Inferior parietal cortex (tissue), 1 donor: ENCODE measurements around the gene IL17RA.

Experiments
- DNase-seq: peaks from one replicate; pipeline ENCODE4 v3.0.0-alpha.2; 2016; ENCODE audit errors: extremely low spot score

IL17RA gene

GRCh38 chr22:17157714-17158113 is 72.9 kb downstream of the IL17RA start:
- DNase-seq, result no peak

GRCh38 chr22:17158176-17158567 is 73.4 kb downstream of the IL17RA start:
- DNase-seq, result no peak

- DNase-seq, result peak; percentile 89
Observed at GRCh38 chr22:17158568-17159503, 74.0 kb downstream of the IL17RA start, which contains the start of gene HDHD5. TSS of gene HDHD5 (minus strand) at chr22:17159277. CDS start at chr22:17159251, 26 bp downstream.

GRCh38 chr22:17159504-17159951 is 74.7 kb downstream of the IL17RA start:
- DNase-seq, result peak; percentile 70

GRCh38 chr22:17161991-17162390 is 77.2 kb downstream of the IL17RA start:
- DNase-seq, result no peak

GRCh38 chr22:17162731-17163130 is 77.9 kb downstream of the IL17RA start:
- no peak for DNase-seq

- no peak for DNase-seq
Observed at GRCh38 chr22:17164392-17165024, 79.7 kb downstream of the IL17RA start.
